A549 (cell line): Measurements from ENCODE around the gene PPIP5K1.

Experiments
- CEBPB ChIP-seq, 2 experiments: fragments of >200 bp in 1 of 2; sonication (Bioruptor Twin) in 1 of 2; formaldehyde crosslinking in 1 of 2; IDR thresholded peaks; 2 replicates each; pipeline ENCODE4 v1.6.1; 2012 to 2016
- CTCF ChIP-seq: fragments of >200 bp; sonication (Bioruptor Twin); formaldehyde crosslinking; IDR thresholded peaks from 3 replicates; pipeline ENCODE4 v1.5.1; 2016

DNA sequence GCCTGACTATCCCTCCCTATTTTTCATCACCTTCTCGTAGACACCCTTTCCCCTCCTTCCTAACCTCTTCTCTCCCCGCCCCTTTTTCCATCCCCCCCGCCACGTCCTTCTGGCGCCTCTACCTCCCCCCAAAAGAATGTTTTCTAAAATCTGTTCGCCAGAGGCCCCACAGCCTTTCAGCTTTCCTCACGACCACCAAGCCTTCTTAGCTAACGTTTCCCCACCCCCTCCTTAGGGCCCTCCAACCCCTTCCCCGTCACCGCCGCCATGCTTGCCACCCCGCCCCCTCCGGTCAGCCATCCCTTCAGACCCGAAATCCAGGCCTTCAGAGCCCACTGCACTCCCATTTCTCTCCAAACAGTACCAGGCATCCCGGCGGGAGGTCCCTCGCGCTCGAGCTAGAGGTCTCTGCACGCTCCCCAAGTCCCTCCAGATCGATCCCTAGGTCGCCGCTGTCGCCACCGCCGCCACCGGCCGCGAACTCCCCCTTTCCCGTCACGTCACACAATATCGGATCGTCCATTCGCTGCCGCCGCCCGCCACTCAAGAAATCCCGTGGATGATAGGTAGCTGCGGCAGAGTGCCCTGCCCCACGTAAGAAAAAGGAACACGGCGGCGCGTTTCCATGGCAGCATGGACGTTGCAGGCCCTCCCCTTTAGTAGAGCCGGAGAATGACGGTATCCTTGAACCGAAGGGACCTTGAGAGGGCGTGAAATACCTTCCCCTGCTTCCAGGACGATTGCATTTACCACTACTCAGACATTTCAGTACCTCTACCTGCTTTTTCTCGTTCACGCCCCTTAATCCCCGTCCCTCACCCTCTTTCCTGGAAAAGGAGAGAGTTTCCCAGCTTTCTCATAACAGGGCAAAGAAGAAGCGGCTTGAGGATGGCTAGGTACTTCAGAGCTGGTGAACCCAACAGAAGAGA lies 97.1 kb downstream of the PPIP5K1 start, which contains the start of gene TP53BP1:
- no peak for TF ChIP-seq CTCF
- TF ChIP-seq CEBPB (IDR thresholded peaks at IDR 0.05): no peak
